Kidney tubule cell (primary cell): Measurements from ENCODE around the gene CHKB.

Experiments used
- DNase-seq: peaks from one replicate; pipeline ENCODE4 v3.0.0-alpha.2; 2018; ENCODE audit warnings: low spot score

CHKB gene

GRCh38 chr22:50548040-50548920 lies 34.4 kb downstream of the CHKB start:
- DNase-seq, result no peak

- DNase-seq, result no peak
Observed at GRCh38 chr22:50547263-50547985, 35.2 kb downstream of the CHKB start.

- DNase-seq, result no peak
Observed at GRCh38 chr22:50546326-50547262, 36.1 kb downstream of the CHKB start.

GRCh38 chr22:50545522-50546325 lies 36.9 kb downstream of the CHKB start, which contains the start of gene KLHDC7B:
Gene KLHDC7B, plus strand, starts transcription at chr22:50545899. Its CDS starts 345 bp downstream, at chr22:50546244.
- DNase-seq, result no peak

- peak; percentile 50 for DNase-seq
Observed at GRCh38 chr22:50544746-50545253, 37.8 kb downstream of the CHKB start.

GRCh38 chr22:50544078-50544745 lies 38.4 kb downstream of the CHKB start:
- peak; percentile 83 for DNase-seq

- no peak for DNase-seq
Observed at GRCh38 chr22:50542416-50542927, 40.2 kb downstream of the CHKB start.

GRCh38 chr22:50541667-50542026 lies 41.0 kb downstream of the CHKB start:
- peak; percentile 71 for DNase-seq

DNA sequence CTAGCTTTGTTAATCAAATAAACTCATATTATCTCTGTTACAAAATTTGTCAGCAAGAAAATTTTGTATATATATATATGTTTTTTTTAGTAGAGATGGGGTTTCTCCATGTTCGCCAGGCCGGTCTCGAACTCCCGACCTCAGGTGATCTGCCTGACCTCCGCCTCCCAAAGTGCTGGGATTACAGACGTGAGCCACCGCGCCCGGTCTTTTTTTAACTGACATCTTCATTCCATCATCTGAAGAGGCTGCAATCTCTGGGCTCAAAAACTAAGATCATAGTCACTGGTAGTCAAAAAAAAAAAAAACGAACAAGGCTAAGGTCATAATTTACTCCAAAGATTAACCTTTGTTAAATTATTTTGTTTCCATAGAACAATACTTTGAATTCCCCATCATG lies 42.3 kb downstream of the CHKB start:
- no peak for DNase-seq

GRCh38 chr22:50537765-50538164 lies 44.9 kb downstream of the CHKB start:
- no peak for DNase-seq

DNA sequence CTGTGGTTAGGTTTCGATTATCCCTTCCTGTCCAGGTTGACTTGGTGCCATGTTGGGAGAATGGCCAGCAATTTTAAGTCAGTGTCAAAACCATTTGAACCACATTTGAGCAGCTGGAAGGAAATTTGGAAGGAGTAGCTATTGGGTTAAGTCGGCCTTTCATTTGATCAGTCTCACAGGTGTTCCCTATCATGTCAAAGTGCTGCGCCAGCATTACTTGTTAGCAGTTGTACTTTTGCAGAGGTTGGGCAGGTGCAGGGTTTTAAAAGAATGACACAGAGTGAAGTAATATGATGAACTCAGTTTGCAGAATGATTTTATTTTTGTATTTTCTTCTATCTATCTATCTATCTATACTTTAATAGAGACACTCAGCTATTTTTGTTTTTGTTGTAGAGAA lies 46.4 kb downstream of the CHKB start:
- DNase-seq, result no peak

GRCh38 chr22:50535113-50535512 lies 47.5 kb downstream of the CHKB start:
- DNase-seq, result no peak

DNA sequence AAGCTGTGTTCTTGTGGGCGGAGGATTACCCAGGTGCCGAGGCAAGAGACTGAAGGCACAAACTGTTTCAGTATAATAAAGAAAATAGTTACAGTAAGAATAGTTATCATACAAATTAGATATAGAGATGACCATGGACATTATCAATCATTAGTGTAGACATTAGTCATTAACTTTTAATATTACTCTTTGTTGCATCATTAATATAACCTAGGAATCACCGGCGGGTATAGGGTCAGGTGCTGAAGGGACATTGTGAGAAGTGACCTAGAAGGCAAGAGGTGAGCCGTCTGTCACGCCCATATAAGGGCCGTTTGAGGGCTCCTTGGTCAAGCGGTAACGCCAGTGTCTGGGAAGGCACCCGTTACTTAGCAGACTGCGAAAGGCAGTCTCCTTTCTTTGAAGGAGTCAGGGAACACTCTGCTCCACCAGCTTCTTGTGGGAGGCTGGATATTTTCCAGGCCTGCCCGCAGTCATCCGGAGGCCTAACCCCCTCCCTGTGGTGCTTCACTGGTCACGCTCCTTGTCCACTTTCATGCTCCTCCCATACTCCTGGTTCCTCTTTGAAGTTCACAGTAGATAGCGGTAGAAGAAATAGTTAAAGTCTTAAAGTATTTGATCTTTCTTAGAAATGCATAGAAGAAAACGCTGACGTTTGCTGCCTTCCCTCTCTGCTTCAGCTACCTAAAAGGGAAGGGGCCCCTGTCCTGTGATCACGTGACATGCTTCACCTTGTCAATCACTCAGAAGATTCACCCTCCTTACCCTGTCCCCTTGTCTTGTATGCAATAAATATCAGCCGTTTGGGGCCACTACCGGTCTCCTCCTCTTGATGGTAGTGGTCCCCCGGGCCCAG lies 48.6 kb downstream of the CHKB start:
- peak; percentile 59 for DNase-seq

DNA sequence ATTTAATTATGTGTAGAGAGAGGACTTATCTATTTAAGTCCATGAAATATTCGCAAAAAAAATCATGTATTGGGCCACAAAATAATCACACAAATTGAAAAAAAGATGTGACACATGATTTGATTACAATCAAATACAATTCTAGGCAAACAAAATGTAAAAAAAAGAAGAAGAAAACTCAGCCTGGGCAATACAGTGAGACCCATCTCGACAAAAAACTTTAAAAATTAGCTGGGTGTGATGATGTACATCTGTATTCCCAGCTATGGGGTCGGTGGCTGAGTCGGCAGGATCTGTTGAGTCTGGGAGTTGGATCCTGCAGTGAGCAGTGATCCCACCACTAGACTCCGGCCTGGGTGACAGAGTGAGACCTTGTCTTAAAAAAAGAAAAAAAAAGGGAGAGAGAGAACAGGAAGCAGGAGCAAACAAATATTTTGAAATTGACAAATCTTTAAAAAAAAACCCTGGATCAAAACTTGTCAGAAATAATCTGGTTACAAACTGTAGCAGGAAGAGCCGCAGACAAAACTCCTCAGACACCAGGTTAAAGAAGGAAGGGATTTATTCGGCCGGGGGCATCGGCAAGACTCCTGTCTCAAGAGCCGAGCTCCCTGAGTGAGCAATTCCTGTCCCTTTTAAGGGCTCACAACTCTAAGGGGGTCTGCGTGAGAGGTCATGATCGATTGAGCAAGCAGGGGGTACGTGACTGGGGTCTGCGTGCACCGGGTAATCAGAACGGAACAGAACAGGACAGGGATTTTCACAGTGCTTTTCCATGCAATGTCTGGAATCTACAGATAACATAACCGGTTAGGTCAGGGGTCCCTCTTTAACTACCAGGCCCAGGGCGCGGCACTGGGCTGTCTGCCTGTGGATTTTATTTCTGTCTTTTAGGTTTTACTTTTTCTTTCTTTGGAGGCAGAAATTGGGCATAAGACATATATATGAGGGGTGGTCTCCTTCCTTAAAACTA lies 49.5 kb downstream of the CHKB start:
- DNase-seq, result no peak

GRCh38 chr22:50531962-50532674 lies 50.5 kb downstream of the CHKB start:
- DNase-seq, result peak; percentile 64

DNA sequence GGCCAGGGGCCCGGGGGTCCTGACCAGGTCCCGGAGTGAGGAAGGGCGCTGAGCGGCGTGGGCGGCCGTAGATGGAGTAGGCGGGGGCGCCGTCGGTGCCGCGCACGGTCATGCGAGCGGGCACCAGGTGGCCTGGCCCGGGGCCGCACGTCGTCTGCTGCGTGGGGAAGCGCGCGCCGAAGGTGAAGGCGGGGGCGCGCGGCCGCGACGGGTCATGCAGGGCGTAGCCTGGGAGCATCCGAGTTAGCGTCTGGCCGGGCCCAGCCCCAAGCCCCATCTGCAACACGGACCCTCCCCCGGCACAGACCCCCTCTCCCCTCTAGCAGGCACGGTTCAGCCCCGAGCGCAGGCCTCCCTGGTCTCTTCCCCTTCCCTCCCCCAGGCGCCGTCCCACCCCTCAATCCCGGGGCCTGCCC lies 51.1 kb downstream of the CHKB start:
- peak; percentile 42 for DNase-seq

GRCh38 chr22:50530877-50531545 lies 51.6 kb downstream of the CHKB start:
- peak; percentile 80 for DNase-seq
